GM12873 (cell line): ENCODE data around the gene CAV1.
A peak's percentile ranks its signal among the peaks of the same experiment; 100 is the strongest.

Experiments
- CTCF ChIP-seq: IDR thresholded peaks from 2 replicates; pipeline ENCODE4 v1.5.1; 2012; ENCODE audit warnings: low read depth, mild to moderate bottlenecking, moderate library complexity, low read length, control low read depth; ENCODE audit not compliant: insufficient read depth; ENCODE audit errors: missing control alignments

The CAV1 gene

GRCh38 chr7:116579322-116579721 lies 54.5 kb downstream of the CAV1 start:
- no peak for TF ChIP-seq CTCF

- TF ChIP-seq CTCF = no peak
Observed at GRCh38 chr7:116579835-116580234, 55.0 kb downstream of the CAV1 start.

GRCh38 chr7:116582164-116582732 lies 57.4 kb downstream of the CAV1 start:
- TF ChIP-seq CTCF = no peak

- no peak for TF ChIP-seq CTCF
Observed at GRCh38 chr7:116582806-116583444, 58.1 kb downstream of the CAV1 start.

GRCh38 chr7:116583653-116584052 lies 58.8 kb downstream of the CAV1 start:
- peak; percentile 38 for TF ChIP-seq CTCF

- TF ChIP-seq CTCF = no peak
Observed at GRCh38 chr7:116584721-116585120, 59.9 kb downstream of the CAV1 start.

- no peak for TF ChIP-seq CTCF
Observed at GRCh38 chr7:116585392-116585791, 60.6 kb downstream of the CAV1 start.
